CD14-positive monocyte (primary cell): ENCODE measurements around the gene KAT2B. TPM values are rescaled to one million over a fixed set of nuclear protein-coding genes. Genes with fewer than 3 reads are reported as not detected.

Experiments
- DNase-seq, 3 donors: peaks; one replicate each; pipeline ENCODE4 v3.0.0-alpha.2; 2011 to 2022
- H2AFZ ChIP-seq: 2 replicates; pipeline ENCODE4 v1.6.0; 2012; ENCODE audit warnings: mild to moderate bottlenecking, low read depth, low read length, inconsistent platforms; ENCODE audit not compliant: insufficient read depth, poor library complexity, severe bottlenecking
- H3K27ac ChIP-seq, 2 donors: 1 replicate in 1 of 2; 2 replicates in 1 of 2; pipeline ENCODE4 v1.5.1; 2012 to 2013; ENCODE audit warnings: low read length in 2 of 2, control low read depth in 1 of 2, inconsistent platforms in 1 of 2, low read depth in 1 of 2, mild to moderate bottlenecking in 1 of 2
- H3K27me3 ChIP-seq, 2 donors: one replicate each; pipeline versions ENCODE4 v1.6.0 to v1.6.1; 2011 to 2013; ENCODE audit warnings: low read length in 2 of 2; ENCODE audit not compliant: control insufficient read depth in 2 of 2, insufficient read depth in 2 of 2
- H3K36me3 ChIP-seq, 2 donors: replicated peaks in 1 of 2; 1 replicate in 1 of 2; 2 replicates in 1 of 2; pipeline versions ENCODE4 v1.5.1 to v1.6.1; 2012 to 2013; ENCODE audit warnings: low read length in 2 of 2, control low read depth in 1 of 2, inconsistent platforms in 1 of 2, mild to moderate bottlenecking in 1 of 2; ENCODE audit not compliant: insufficient read depth in 2 of 2, control insufficient read depth in 1 of 2
- H3K4me1 ChIP-seq, 2 donors: 1 replicate in 1 of 2; 2 replicates in 1 of 2; pipeline versions ENCODE4 v1.5.1 to v1.6.1; 2012 to 2013; ENCODE audit warnings: low read length in 2 of 2, control low read depth in 1 of 2, inconsistent platforms in 1 of 2, mild to moderate bottlenecking in 1 of 2, moderate library complexity in 1 of 2; ENCODE audit not compliant: insufficient read depth in 2 of 2, control insufficient read depth in 1 of 2
- H3K4me2 ChIP-seq: replicated peaks from 2 replicates; pipeline ENCODE3; 2012; ENCODE audit warnings: low read length, moderate library complexity, mild to moderate bottlenecking; ENCODE audit not compliant: poor library complexity, severe bottlenecking; ENCODE audit errors: extremely low read depth
- H3K4me3 ChIP-seq, 3 experiments: fragments of 200-600 bp in 1 of 3; sonication (generic) in 1 of 3; replicated peaks in 1 of 3; 1 replicate in 2 of 3; 2 replicates in 1 of 3; pipeline ENCODE4 v1.5.1; 2011 to 2013; ENCODE audit warnings: low read length in 3 of 3, mild to moderate bottlenecking in 3 of 3, control low read depth in 2 of 3, low read depth in 2 of 3, inconsistent platforms in 1 of 3, moderate library complexity in 1 of 3
- H3K79me2 ChIP-seq: 2 replicates; pipeline ENCODE4 v1.6.0; 2012; ENCODE audit warnings: mild to moderate bottlenecking, control low read depth, inconsistent platforms, low read length, moderate library complexity; ENCODE audit not compliant: insufficient read depth
- H3K9ac ChIP-seq: 2 replicates; pipeline ENCODE4 v1.6.0; 2017; ENCODE audit warnings: low read length, mild to moderate bottlenecking; ENCODE audit not compliant: insufficient read depth, poor library complexity, severe bottlenecking
- H3K9me3 ChIP-seq, 2 donors: replicated peaks in 1 of 2; 1 replicate in 1 of 2; 2 replicates in 1 of 2; pipeline versions ENCODE4 v1.5.1 to v1.6.1; 2012 to 2013; ENCODE audit warnings: low read length in 2 of 2, control low read depth in 1 of 2; ENCODE audit not compliant: control insufficient read depth in 1 of 2, insufficient read depth in 1 of 2
- H4K20me1 ChIP-seq: 2 replicates; pipeline ENCODE4 v1.6.0; 2012; ENCODE audit warnings: mild to moderate bottlenecking, low read length, control low read depth, moderate library complexity; ENCODE audit not compliant: insufficient read depth
- H3K27ac Mint-ChIP-seq, 7 donors: one replicate each; pipeline ENCODE4 v1.8.0; 2020; ENCODE audit warnings: mild to moderate bottlenecking in 7 of 7, mixed read lengths in 7 of 7, moderate library complexity in 6 of 7, inconsistent platforms in 2 of 7
- H3K27me3 Mint-ChIP-seq, 3 donors: one replicate each; pipeline ENCODE4 v1.8.0; 2021 to 2022; ENCODE audit warnings: low read depth in 3 of 3, mild to moderate bottlenecking in 3 of 3, mixed read lengths in 3 of 3, moderate library complexity in 3 of 3, inconsistent platforms in 1 of 3
- H3K36me3 Mint-ChIP-seq, 2 donors: one replicate each; pipeline ENCODE4 v1.8.0; 2020; ENCODE audit warnings: mixed read lengths in 2 of 2, inconsistent platforms in 1 of 2, mild to moderate bottlenecking in 1 of 2
- H3K4me1 Mint-ChIP-seq: one replicate; pipeline ENCODE4 v1.8.0; 2020; ENCODE audit warnings: mild to moderate bottlenecking, mixed read lengths
- H3K4me3 Mint-ChIP-seq, 2 donors: one replicate each; pipeline ENCODE4 v1.8.0; 2020; ENCODE audit warnings: mild to moderate bottlenecking in 2 of 2, mixed read lengths in 2 of 2, moderate library complexity in 1 of 2
- H3K9me3 Mint-ChIP-seq, 7 donors: one replicate each; pipeline ENCODE4 v1.8.0; 2020 to 2022; ENCODE audit warnings: mixed read lengths in 7 of 7, mild to moderate bottlenecking in 6 of 7, moderate library complexity in 6 of 7, inconsistent platforms in 2 of 7
- WGBS: methylation state at CpG from one replicate; pipeline ENCODE4 v1.1.5; 2013; ENCODE audit warnings: missing lambda C conversion rate; ENCODE audit not compliant: insufficient coverage; 5-methylcytosine and 5-hydroxymethylcytosine counted together
- intact Hi-C, 2 donors: fragments of 100-400 bp; cut with micrococcal nuclease; formaldehyde crosslinking; loops; one replicate each; pipeline versions ENCODE4 v1.15.0 to v1.15.1; 2023
- polyA plus RNA-seq, 3 donors: library from polyadenylated mRNA; depleted of rRNA in 1 of 3; unstranded in 2 of 3; stranded (reverse) in 1 of 3; fragments of 300-500 nt in 2 of 3; fragments of >200 nt in 1 of 3; fragmentation: Illumina TruSeq in 2 of 3; gene quantifications; 1 replicate in 2 of 3; 2 replicates in 1 of 3; pipeline ENCODE4 v1.2.3, GENCODE V29; 2012 to 2021
- TF ChIP-seq, protein P1 (sequence below): fragments of 200-600 bp; IDR thresholded peaks from one replicate; pipeline ENCODE4 v1.8.0; 2022; ENCODE audit warnings: antibody characterized with exemption, mild to moderate bottlenecking

The KAT2B gene
- polyA plus RNA-seq, 3 donors, result 2.7 to 14.6 (median 3.5) TPM

DNA sequence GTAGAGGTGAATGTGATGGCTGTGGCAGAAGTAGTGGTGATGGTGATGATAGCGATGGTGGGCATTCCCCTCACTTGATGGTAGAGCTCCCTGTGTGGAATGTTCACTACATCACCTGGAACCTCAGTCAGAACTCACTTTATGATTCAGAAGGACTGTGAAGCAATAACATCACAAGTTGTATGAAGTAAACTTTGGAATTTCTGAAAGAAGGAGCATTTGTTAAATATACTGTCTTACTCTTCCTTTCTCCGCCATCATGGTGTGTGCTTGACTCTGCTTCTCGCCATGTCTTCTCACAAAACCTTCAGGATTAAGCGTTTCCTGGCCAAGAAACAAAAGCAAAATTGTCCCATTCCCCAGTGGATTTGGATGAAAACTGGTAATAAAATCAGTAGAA lies 28.1 kb upstream of the KAT2B start, which contains the start of gene PP2D1:
TSS of gene PP2D1 (minus strand) at position 101 of the 400 bp plus-strand sequence. CDS start 192 bp downstream, outside the sequence.
- Histone ChIP-seq H4K20me1 (no peaks in the 10 kb centered on the region), H3K27ac (no peak within 1 kb of the TSS), H3K4me3 (no peak within 1 kb of the TSS), H3K9me3 (no peaks in the 10 kb centered on the region), H2AFZ (no peak within 1 kb of the TSS), H3K79me2 (no peaks in the 10 kb centered on the region), H3K4me1 (no peaks in the 10 kb centered on the region), H3K4me2 (no peak within 1 kb of the TSS), H3K9ac (no peak within 1 kb of the TSS), H3K36me3 (no peaks in the 10 kb centered on the region), H3K27me3 (no peaks in the 10 kb centered on the region)
- Mint-ChIP-seq H3K4me3 (no peak within 1 kb of the TSS), H3K9me3 (peaks cover 0 to 5% (median 0%) of the 10 kb centered on the region in 7 donors), H3K36me3 (no peaks in the 10 kb centered on the region), H3K27ac (no peak within 1 kb of the TSS), H3K27me3 (no peaks in the 10 kb centered on the region), H3K4me1 (no peaks in the 10 kb centered on the region)
- WGBS, result 100% methylated on average over 1 of the region's 4 CpGs
- intact Hi-C loops, result no loop called here
- TF ChIP-seq, protein P1, sequence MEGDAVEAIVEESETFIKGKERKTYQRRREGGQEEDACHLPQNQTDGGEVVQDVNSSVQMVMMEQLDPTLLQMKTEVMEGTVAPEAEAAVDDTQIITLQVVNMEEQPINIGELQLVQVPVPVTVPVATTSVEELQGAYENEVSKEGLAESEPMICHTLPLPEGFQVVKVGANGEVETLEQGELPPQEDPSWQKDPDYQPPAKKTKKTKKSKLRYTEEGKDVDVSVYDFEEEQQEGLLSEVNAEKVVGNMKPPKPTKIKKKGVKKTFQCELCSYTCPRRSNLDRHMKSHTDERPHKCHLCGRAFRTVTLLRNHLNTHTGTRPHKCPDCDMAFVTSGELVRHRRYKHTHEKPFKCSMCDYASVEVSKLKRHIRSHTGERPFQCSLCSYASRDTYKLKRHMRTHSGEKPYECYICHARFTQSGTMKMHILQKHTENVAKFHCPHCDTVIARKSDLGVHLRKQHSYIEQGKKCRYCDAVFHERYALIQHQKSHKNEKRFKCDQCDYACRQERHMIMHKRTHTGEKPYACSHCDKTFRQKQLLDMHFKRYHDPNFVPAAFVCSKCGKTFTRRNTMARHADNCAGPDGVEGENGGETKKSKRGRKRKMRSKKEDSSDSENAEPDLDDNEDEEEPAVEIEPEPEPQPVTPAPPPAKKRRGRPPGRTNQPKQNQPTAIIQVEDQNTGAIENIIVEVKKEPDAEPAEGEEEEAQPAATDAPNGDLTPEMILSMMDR, result no peak
- no peak for DNase-seq

DNA sequence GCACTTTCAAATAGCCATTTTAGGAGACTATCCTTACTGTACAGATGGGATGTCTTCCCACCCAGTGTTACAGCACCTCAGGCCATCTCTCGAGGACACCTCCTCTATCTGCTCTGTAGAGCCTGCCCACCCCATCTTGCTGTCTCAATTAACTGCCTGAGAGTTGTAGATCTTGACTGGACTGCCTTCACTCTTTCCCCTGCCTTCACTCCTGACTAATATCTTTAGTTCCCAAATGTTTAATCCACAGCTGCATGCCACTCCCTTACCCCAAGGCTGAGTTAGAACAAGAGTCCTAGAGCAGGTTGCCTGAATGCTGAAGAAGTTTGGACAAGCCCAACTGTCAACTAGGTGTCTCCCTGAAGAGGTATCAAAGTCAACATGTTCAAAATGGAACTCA lies 26.9 kb upstream of the KAT2B start:
- no peaks in the 10 kb centered on the region for H3K27me3 Mint-ChIP-seq
- TF ChIP-seq, protein P1, result no peak
- no peak for DNase-seq
- H3K4me3 Mint-ChIP-seq, result no peak overlapping the region
- Histone ChIP-seq H3K4me2 (no peak overlapping the region), H3K9me3 (no peaks in the 10 kb centered on the region), H4K20me1 (no peaks in the 10 kb centered on the region), H3K4me1 (no peaks in the 10 kb centered on the region), H3K9ac (no peak overlapping the region), H2AFZ (no peak overlapping the region), H3K27me3 (no peaks in the 10 kb centered on the region), H3K79me2 (no peaks in the 10 kb centered on the region), H3K4me3 (no peak overlapping the region), H3K27ac (no peak overlapping the region), H3K36me3 (no peaks in the 10 kb centered on the region)
- intact Hi-C loops, result no loop called here
- WGBS, result 100% methylated on average over 1 of the region's 1 CpG
- H3K27ac Mint-ChIP-seq, result no peak overlapping the region
- no peaks in the 10 kb centered on the region for H3K36me3 Mint-ChIP-seq
- H3K4me1 Mint-ChIP-seq, result no peaks in the 10 kb centered on the region
- H3K9me3 Mint-ChIP-seq, result peaks cover 0 to 2% (median 0%) of the 10 kb centered on the region in 7 donors
